Keratinocyte (primary cell): Measurements from ENCODE around the gene VAV2.

Experiments
- EZH2 ChIP-seq: IDR thresholded peaks from one replicate; pipeline ENCODE4 v1.6.1; 2012; ENCODE audit warnings: inconsistent platforms, mild to moderate bottlenecking, low read length, moderate library complexity
- TF ChIP-seq, protein P1 (sequence below), 3 experiments: IDR thresholded peaks in 1 of 3; conservative IDR thresholded peaks in 1 of 3; optimal IDR thresholded peaks in 1 of 3; 2 replicates in 2 of 3; 3 replicates in 1 of 3; pipeline versions ENCODE3 to v1.5.1; 2011; ENCODE audit warnings: low read length in 3 of 3, mild to moderate bottlenecking in 3 of 3, moderate library complexity in 2 of 3, control low read depth in 1 of 3, inconsistent platforms in 1 of 3; ENCODE audit not compliant: insufficient read depth in 2 of 3; ENCODE audit errors: extremely low read depth in 1 of 3

GRCh38 chr9:133874060-133874657, 118.0 kb downstream of the VAV2 start:
- TF ChIP-seq, protein P1, sequence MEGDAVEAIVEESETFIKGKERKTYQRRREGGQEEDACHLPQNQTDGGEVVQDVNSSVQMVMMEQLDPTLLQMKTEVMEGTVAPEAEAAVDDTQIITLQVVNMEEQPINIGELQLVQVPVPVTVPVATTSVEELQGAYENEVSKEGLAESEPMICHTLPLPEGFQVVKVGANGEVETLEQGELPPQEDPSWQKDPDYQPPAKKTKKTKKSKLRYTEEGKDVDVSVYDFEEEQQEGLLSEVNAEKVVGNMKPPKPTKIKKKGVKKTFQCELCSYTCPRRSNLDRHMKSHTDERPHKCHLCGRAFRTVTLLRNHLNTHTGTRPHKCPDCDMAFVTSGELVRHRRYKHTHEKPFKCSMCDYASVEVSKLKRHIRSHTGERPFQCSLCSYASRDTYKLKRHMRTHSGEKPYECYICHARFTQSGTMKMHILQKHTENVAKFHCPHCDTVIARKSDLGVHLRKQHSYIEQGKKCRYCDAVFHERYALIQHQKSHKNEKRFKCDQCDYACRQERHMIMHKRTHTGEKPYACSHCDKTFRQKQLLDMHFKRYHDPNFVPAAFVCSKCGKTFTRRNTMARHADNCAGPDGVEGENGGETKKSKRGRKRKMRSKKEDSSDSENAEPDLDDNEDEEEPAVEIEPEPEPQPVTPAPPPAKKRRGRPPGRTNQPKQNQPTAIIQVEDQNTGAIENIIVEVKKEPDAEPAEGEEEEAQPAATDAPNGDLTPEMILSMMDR (optimal IDR thresholded peaks at IDR 0.05 in 1 of 3, IDR thresholded peaks at IDR 0.05 in 1 of 3, conservative IDR thresholded peaks at IDR 0.05 in 1 of 3; ENCODE audit: extremely low read depth in 1 of 3, insufficient read depth in 2 of 3, low read length in 3 of 3), result no peak
- TF ChIP-seq EZH2, result no peak
